HepG2 (cell line): ENCODE measurements around the gene RGS14.

Source experiments
- ATM ChIP-seq: fragments of 450-650 bp; IDR thresholded peaks from 2 replicates; pipeline ENCODE4 v1.7.1; 2017; ENCODE audit warnings: mild to moderate bottlenecking, borderline replicate concordance
- BCL3 ChIP-seq: sonication (generic); formaldehyde crosslinking; IDR thresholded peaks from 2 replicates; pipeline ENCODE4 v1.5.1; 2020; ENCODE audit warnings: mild to moderate bottlenecking, missing genetic modification reagents, moderate library complexity
- FOSL1 ChIP-seq: sonication (generic); formaldehyde crosslinking; IDR thresholded peaks from 2 replicates; pipeline ENCODE4 v1.9.0; 2021; ENCODE audit warnings: missing genetic modification reagents, borderline replicate concordance
- FOXK2 ChIP-seq: fragments of 450-650 bp; IDR thresholded peaks from 2 replicates; pipeline ENCODE4 v1.6.1; 2016
- GTF3A ChIP-seq: sonication (generic); formaldehyde crosslinking; conservative IDR thresholded peaks from 2 replicates; pipeline ENCODE4 v1.4.0; 2020; ENCODE audit warnings: mild to moderate bottlenecking, missing genetic modification reagents
- PATZ1 ChIP-seq: sonication (generic); formaldehyde crosslinking; IDR thresholded peaks from 2 replicates; pipeline ENCODE4 v1.4.0; 2020; ENCODE audit warnings: missing genetic modification reagents
- ZFY ChIP-seq: sonication (generic); formaldehyde crosslinking; IDR thresholded peaks from 2 replicates; pipeline ENCODE4 v1.4.0; 2020; ENCODE audit warnings: missing genetic modification reagents
- ZNF282 ChIP-seq: fragments of 450-650 bp; IDR thresholded peaks from 2 replicates; pipeline ENCODE4 v1.6.1; 2018; ENCODE audit not compliant: partially characterized antibody
- ZNF773 ChIP-seq: sonication (generic); formaldehyde crosslinking; IDR thresholded peaks from 2 replicates; pipeline ENCODE4 v1.4.0; 2020; ENCODE audit warnings: missing genetic modification reagents, borderline replicate concordance
- ZSCAN20 ChIP-seq: sonication (generic); formaldehyde crosslinking; IDR thresholded peaks from 2 replicates; pipeline ENCODE4 v1.4.0; 2020; ENCODE audit warnings: missing genetic modification reagents, mild to moderate bottlenecking, borderline replicate concordance
- TF ChIP-seq, protein P1 (sequence below): sonication (generic); formaldehyde crosslinking; IDR thresholded peaks from 2 replicates; pipeline ENCODE4 v1.5.0; 2020; ENCODE audit warnings: mild to moderate bottlenecking, missing genetic modification reagents, moderate library complexity

DNA sequence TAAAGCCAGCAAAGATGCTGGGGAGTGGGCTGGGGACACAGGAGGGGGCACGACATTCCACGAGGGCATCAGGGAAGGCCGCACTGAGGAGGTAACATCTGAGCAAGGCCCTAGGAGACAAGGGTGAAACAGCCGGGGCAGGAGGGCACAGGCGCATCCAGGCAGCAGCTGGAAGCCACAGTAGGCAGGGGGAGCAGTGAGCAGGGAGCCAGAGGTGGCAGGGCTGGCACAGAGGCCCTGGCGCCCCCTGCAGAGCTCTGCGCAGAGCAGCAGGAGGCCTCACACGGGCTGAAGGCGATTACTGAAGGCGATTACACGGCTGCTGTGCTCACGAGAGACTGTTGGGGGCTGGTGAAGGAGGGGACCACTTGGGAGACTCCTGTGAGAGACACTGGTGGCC is 21.6 kb upstream of the RGS14 start:
- TF ChIP-seq GTF3A (CRISPR knock-in tag) (no peak), ZNF282 (no peak), ZNF773 (CRISPR knock-in tag) (no peak), FOXK2 (no peak), ZFY (CRISPR knock-in tag) (no peak), PATZ1 (CRISPR knock-in tag) (no peak), ATM (no peak), ZSCAN20 (CRISPR knock-in tag) (no peak), BCL3 (CRISPR knock-in tag) (no peak), FOSL1 (CRISPR knock-in tag) (no peak)
- TF ChIP-seq, protein P1, sequence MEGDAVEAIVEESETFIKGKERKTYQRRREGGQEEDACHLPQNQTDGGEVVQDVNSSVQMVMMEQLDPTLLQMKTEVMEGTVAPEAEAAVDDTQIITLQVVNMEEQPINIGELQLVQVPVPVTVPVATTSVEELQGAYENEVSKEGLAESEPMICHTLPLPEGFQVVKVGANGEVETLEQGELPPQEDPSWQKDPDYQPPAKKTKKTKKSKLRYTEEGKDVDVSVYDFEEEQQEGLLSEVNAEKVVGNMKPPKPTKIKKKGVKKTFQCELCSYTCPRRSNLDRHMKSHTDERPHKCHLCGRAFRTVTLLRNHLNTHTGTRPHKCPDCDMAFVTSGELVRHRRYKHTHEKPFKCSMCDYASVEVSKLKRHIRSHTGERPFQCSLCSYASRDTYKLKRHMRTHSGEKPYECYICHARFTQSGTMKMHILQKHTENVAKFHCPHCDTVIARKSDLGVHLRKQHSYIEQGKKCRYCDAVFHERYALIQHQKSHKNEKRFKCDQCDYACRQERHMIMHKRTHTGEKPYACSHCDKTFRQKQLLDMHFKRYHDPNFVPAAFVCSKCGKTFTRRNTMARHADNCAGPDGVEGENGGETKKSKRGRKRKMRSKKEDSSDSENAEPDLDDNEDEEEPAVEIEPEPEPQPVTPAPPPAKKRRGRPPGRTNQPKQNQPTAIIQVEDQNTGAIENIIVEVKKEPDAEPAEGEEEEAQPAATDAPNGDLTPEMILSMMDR (CRISPR knock-in tag), result peak; percentile 79
